Measurements from ENCODE around the gene FUOM. TPM values are rescaled to one million over a fixed set of nuclear protein-coding genes. Genes with fewer than 3 reads are reported as not detected.

Gene FUOM
- total RNA-seq, 1 experiment from 2014 or later = 16.0 TPM

DNA sequence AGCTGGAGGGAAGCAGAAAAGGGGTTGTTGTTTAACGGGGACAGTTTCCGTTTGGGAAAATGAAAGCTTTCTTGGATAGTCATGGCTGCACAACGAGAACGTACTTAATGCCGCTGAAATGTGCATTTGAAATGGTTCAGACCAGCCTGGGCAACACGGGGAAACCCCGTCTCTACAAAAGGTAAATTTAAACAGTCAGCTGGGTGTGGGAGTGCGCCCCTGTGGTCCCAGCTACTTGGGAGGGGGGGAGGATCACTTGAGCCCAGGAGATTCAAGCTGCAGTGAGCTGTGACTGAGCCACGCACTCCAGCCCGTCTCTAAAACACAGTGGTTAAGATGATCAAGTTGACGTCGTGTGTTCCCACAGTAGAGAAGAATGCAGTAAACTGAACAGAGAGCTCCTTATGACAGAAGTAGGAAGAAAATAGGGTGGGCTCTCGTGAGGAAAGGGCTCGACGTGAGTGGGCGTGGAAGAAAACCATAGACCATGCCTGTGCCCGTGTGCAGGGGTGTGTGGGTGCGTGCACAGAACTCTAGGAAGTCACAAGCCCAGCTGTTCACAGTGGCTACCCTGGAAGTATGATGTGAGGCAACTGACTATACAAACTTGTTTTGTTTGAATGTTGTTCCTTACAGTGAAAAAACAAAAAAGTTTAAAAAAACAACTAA, 4.1 kb upstream of the FUOM start:
- Histone ChIP-seq H3K36me3 (ENCODE audit: insufficient read depth, low read length, poor library complexity, severe bottlenecking) (peaks cover 27% of the 10 kb centered on the region), H3K27ac (ENCODE audit: low read depth, low read length, poor library complexity, severe bottlenecking) (peak overlapping the region; percentile 6), H3K4me1 (ENCODE audit: insufficient read depth, low read length, poor library complexity, severe bottlenecking) (no peaks in the 10 kb centered on the region), H3K27me3 (replicated peaks; ENCODE audit: insufficient read depth, low read depth, low read length, poor library complexity) (no peaks in the 10 kb centered on the region), H3K4me3 (ENCODE audit: low read depth, low read length, poor library complexity, severe bottlenecking) (no peak overlapping the region), H3K9me3 (ENCODE audit: low read depth, low read length, poor library complexity, severe bottlenecking) (no peaks in the 10 kb centered on the region)
- intact Hi-C loops (cut with micrococcal nuclease; ENCODE audit: unreplicated experiment) = no loop called here
- DNase-seq (ENCODE audit: low spot score) = no peak
- no TSS peak for BruUV-seq (replicated peaks)
- CTCF ChIA-PET = no interaction called here
- TF ChIP-seq EZH2 (IDR thresholded peaks at IDR 0.05; ENCODE audit: borderline replicate concordance, low read depth, low read length, poor library complexity, severe bottlenecking) = no peak
- POLR2A ChIA-PET (ENCODE audit: low non-redundant PET) = no interaction called here

DNA sequence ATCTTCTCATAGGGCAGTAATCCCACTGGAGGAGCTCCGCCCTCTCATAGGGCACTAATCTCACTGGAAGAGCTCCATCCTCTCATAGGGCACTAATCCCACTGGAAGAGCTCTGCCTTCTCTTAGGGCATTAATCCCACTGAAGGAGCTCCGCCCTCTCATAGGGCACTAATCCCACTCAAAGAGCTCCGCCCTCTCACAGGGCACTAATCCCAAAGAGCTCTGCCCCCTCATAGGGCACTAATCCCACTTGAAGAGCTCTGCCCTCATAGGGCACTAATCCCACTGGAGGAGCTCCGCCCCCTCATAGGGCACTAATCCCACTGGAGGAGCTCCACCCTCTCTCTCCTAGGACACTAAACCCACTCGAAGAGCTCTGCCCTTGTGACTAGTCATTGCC, 3.4 kb upstream of the FUOM start:
- H3K36me3 ChIP-seq (ENCODE audit: insufficient read depth, low read length, poor library complexity, severe bottlenecking) = peaks cover 21% of the 10 kb centered on the region
- no peak for DNase-seq (ENCODE audit: low spot score)
- no peak overlapping the region for H3K4me3 ChIP-seq (ENCODE audit: low read depth, low read length, poor library complexity, severe bottlenecking)
- no peaks in the 10 kb centered on the region for H3K27me3 ChIP-seq (replicated peaks; ENCODE audit: insufficient read depth, low read depth, low read length, poor library complexity)
- intact Hi-C loops (cut with micrococcal nuclease; ENCODE audit: unreplicated experiment) = no loop called here
- POLR2A ChIA-PET (ENCODE audit: low non-redundant PET) = no interaction called here
- H3K9me3 ChIP-seq (ENCODE audit: low read depth, low read length, poor library complexity, severe bottlenecking) = no peaks in the 10 kb centered on the region
- TF ChIP-seq EZH2 (IDR thresholded peaks at IDR 0.05; ENCODE audit: borderline replicate concordance, low read depth, low read length, poor library complexity, severe bottlenecking) = no peak
- TF ChIP-seq, protein P1, sequence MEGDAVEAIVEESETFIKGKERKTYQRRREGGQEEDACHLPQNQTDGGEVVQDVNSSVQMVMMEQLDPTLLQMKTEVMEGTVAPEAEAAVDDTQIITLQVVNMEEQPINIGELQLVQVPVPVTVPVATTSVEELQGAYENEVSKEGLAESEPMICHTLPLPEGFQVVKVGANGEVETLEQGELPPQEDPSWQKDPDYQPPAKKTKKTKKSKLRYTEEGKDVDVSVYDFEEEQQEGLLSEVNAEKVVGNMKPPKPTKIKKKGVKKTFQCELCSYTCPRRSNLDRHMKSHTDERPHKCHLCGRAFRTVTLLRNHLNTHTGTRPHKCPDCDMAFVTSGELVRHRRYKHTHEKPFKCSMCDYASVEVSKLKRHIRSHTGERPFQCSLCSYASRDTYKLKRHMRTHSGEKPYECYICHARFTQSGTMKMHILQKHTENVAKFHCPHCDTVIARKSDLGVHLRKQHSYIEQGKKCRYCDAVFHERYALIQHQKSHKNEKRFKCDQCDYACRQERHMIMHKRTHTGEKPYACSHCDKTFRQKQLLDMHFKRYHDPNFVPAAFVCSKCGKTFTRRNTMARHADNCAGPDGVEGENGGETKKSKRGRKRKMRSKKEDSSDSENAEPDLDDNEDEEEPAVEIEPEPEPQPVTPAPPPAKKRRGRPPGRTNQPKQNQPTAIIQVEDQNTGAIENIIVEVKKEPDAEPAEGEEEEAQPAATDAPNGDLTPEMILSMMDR (conservative IDR thresholded peaks at IDR 0.05; ENCODE audit: low read depth, low read length) = no peak
- no peaks in the 10 kb centered on the region for H3K4me1 ChIP-seq (ENCODE audit: insufficient read depth, low read length, poor library complexity, severe bottlenecking)
- H3K27ac ChIP-seq (ENCODE audit: low read depth, low read length, poor library complexity, severe bottlenecking) = peak overlapping the region; percentile 6
- BruUV-seq (replicated peaks) = no TSS peak
- CTCF ChIA-PET = interaction anchor here (0.6 kb wide), 1 partner anchor 37 kb away, joined by 4 read pairs; no protein-coding TSS in a partner anchor

DNA sequence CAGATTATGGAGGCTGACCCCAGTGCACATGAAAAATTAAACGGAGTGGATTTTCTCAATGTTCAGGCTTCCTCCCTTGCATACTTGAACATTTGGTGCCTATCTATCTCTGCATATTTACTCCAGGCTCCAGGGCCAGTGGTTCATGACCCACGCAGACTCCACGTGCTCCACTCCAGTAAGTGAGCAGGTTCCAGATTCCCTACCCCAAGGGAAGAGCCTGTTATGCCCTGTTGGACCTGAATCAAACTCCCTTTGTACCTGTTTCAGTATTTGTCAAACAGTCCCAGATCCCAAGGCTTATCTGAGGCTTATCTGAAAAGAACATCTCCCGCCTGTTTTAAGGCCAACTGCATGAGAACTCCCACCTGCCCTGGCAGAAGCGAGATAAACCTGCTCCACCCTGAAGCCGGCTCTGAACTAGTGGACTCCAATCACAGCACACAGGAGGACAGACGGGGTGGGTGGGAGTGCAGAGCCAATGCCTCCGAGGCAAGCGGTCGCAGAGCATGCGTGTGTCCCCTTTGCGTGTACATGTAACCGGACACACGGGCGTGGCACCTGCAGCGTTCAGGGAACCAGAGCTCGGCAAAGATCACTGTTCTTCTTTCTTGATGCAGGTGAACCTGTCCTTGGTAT, 2.3 kb upstream of the FUOM start:
- Histone ChIP-seq H3K9me3 (ENCODE audit: low read depth, low read length, poor library complexity, severe bottlenecking) (no peaks in the 10 kb centered on the region), H3K4me1 (ENCODE audit: insufficient read depth, low read length, poor library complexity, severe bottlenecking) (no peaks in the 10 kb centered on the region), H3K36me3 (ENCODE audit: insufficient read depth, low read length, poor library complexity, severe bottlenecking) (peaks cover 11% of the 10 kb centered on the region), H3K27me3 (replicated peaks; ENCODE audit: insufficient read depth, low read depth, low read length, poor library complexity) (no peaks in the 10 kb centered on the region), H3K4me3 (ENCODE audit: low read depth, low read length, poor library complexity, severe bottlenecking) (no peak overlapping the region), H3K27ac (ENCODE audit: low read depth, low read length, poor library complexity, severe bottlenecking) (no peak overlapping the region)
- ChIA-PET CTCF (no interaction called here), POLR2A (ENCODE audit: low non-redundant PET) (no interaction called here)
- no TSS peak for BruUV-seq (replicated peaks)
- DNase-seq (ENCODE audit: low spot score) = no peak
- intact Hi-C loops (cut with micrococcal nuclease; ENCODE audit: unreplicated experiment) = no loop called here
- TF ChIP-seq, protein P1 (conservative IDR thresholded peaks at IDR 0.05; ENCODE audit: low read depth, low read length) = no peak
- no peak for TF ChIP-seq EZH2 (IDR thresholded peaks at IDR 0.05; ENCODE audit: borderline replicate concordance, low read depth, low read length, poor library complexity, severe bottlenecking)

Measured in A673 (cell line).